GM13976 (cell line): ENCODE measurements around the gene SIMC1.
"Not testable (repeated sequence)": the region's sequence is repeated elsewhere in the genome, so short reads cannot be mapped to it uniquely, and the experiment has no call there.

Experiments used
- DNase-seq: peaks from one replicate; pipeline ENCODE4 v3.0.0; 2012; ENCODE audit warnings: low spot score
- in situ Hi-C: fragments of 300-500 bp; cut with MboI; formaldehyde crosslinking; loops from one replicate; pipeline ENCODE4 v1.12.0; 2022; ENCODE audit warnings: low sequenced_read_pairs, mixed read lengths, inconsistent platforms; ENCODE audit not compliant: unreplicated experiment
- TF ChIP-seq, protein P1 (sequence below): IDR thresholded peaks from 2 replicates; pipeline ENCODE4 v1.5.1; 2012; ENCODE audit warnings: borderline replicate concordance, mild to moderate bottlenecking; ENCODE audit not compliant: insufficient read depth; ENCODE audit errors: extremely low read depth, missing control alignments, control extremely low read depth

Gene SIMC1

GRCh38 chr5:176197234-176197858 is 40.9 kb upstream of the SIMC1 start:
- in situ Hi-C loops, DNase-seq: not testable (repeated sequence)

- DNase-seq, in situ Hi-C loops: not testable (repeated sequence)
Measured at GRCh38 chr5:176198299-176198698, 39.9 kb upstream of the SIMC1 start.

DNA sequence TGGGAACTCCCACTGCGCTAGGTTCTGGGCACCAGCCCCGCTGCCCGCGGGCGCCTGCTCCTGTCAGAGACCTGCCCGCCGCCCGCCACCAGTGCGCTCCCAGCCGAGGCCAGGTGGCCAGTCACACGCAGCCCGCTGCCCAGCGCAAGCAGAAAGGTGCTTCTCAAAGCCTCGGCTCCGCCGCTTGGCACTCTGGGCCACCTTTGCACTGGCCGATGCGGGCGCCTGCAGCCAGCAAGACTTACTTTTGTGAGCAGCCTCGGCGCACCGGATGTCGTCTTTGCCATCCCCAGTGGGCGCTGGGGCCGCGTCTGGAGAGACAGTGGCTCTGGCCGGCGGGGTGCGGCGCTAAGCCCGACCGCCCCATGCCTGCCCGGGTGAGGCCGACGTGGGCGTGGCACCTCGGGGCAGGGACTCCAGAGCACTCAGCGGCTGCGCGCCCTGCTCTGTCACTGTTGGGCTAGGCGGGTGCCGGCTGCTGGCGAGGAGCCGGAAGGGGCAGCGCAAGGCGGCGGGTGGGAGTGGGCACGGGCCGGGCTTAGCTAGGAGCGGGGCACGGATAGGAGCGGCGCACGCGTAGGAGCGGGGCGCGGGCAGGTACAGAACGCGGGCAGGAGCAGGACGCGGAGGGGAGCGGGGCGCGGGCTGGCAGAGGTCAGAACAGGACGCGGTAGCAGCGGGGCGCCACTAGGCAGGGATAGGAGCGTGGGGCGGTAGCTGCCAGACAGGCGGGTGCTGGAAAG is 39.1 kb upstream of the SIMC1 start:
- in situ Hi-C loops, DNase-seq: not testable (repeated sequence)

- DNase-seq, in situ Hi-C loops: not testable (repeated sequence)
Measured at GRCh38 chr5:176199803-176200399, 38.3 kb upstream of the SIMC1 start.

- DNase-seq = no peak
- in situ Hi-C loops = no loop called here
- TF ChIP-seq, protein P1, sequence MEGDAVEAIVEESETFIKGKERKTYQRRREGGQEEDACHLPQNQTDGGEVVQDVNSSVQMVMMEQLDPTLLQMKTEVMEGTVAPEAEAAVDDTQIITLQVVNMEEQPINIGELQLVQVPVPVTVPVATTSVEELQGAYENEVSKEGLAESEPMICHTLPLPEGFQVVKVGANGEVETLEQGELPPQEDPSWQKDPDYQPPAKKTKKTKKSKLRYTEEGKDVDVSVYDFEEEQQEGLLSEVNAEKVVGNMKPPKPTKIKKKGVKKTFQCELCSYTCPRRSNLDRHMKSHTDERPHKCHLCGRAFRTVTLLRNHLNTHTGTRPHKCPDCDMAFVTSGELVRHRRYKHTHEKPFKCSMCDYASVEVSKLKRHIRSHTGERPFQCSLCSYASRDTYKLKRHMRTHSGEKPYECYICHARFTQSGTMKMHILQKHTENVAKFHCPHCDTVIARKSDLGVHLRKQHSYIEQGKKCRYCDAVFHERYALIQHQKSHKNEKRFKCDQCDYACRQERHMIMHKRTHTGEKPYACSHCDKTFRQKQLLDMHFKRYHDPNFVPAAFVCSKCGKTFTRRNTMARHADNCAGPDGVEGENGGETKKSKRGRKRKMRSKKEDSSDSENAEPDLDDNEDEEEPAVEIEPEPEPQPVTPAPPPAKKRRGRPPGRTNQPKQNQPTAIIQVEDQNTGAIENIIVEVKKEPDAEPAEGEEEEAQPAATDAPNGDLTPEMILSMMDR = no peak
Measured at GRCh38 chr5:176201811-176202210, 36.4 kb upstream of the SIMC1 start.

DNA sequence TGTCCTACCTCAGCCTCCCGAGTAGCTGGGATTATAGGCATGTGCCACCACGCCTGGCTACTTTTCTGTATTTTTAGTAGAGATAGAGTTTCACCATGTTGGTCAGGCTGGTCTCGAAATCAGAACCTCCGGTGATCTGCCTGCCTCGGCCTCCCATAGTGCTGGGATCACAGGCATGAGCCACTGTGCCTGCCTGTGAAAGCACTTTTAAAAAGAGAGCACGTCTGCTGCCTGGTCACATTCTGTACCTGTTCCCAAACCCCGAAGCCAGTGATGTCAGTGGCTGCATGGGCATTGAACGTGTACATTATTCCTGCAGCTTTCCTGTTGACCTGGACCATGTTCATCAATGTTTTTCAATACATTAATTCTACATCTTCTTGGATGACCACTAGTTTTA is 35.1 kb upstream of the SIMC1 start:
- TF ChIP-seq, protein P1 = no peak
- no peak for DNase-seq
- in situ Hi-C loops = no loop called here

- in situ Hi-C loops, DNase-seq: not testable (repeated sequence)
Measured at GRCh38 chr5:176203535-176203934, 34.7 kb upstream of the SIMC1 start.

DNA sequence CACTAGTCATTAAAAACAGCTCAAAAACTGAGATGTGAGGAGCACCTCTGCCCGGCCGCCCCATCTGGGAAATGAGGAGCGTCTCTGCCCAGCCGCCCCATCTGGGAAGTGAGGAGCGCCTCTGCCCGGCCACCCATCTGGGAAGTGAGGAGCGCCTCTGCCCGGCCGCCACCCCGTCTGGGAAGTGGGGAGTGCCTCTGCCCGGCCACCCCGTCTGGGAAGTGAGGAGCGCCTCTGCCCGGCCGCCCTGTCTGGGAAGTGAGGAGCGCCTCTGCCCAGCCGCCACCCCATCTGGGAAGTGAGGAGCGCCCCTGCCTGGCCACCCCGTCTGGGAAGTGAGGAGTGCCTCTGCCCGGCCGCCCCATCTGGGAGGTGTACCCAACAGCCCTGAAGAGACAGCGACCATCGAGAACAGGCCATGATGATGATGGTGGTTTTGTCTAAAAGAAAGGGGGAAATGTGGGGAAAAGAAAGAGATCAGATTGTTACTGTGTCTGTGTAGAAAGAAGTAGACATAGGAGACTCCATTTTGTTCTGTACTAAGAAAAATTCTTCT is 23.7 kb upstream of the SIMC1 start:
- DNase-seq, in situ Hi-C loops: not testable (repeated sequence)

DNA sequence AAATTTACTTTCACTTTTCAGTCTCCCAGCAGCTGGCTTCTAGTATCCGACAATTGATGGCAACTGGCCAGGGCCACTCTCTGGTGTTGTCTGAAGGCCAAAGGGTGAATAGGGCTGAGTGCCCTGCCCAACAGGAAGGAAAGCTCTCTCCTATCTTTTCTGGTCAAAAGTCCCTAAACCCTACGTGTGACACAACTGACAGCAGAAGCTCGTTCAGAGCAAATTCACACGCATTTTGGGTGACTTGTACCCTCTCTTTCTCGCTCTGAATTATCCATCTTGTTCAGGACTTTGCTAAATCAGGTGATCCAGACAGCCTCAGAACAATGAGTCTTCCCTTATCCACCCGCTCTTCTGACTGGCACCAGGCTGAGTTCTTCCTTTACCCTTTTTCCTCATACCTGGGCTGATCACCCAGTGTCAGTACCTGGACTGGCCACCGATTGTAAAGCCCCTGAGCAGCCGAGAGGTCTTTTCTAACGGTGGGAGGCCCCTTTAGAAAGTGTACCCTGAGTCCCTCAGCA is 21.8 kb upstream of the SIMC1 start:
- DNase-seq, in situ Hi-C loops: not testable (repeated sequence)

DNA sequence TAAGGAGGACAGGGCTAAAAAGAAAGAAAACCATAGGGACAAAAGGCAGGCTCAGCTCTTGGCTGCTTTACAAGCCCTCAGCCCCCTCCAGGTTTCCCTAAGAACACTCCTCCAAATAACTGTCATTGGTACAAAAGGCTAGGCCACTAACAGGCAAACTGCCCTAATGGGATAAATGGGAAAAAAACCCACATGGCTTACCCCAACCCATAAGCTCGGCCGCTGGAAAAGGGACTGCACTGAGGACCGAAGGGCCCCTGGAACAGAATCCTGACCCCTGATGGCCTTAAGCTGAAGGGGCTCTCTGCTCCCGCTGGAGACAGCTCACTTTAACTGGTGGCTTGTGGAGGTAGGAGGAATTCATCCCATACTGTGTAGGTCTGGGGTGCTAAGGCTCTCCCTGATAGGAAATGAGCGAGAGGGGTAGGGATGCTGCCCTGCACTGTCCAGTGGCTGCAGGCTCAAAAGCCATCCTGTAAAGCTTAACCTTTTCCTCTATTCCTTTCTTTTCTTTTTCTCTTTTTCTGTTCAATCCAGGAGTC is 21.0 kb upstream of the SIMC1 start:
- DNase-seq, in situ Hi-C loops: not testable (repeated sequence)

GRCh38 chr5:176217764-176218163 is 20.5 kb upstream of the SIMC1 start:
- DNase-seq, in situ Hi-C loops: not testable (repeated sequence)

GRCh38 chr5:176222006-176222405 is 16.2 kb upstream of the SIMC1 start:
- DNase-seq, in situ Hi-C loops: not testable (repeated sequence)

DNA sequence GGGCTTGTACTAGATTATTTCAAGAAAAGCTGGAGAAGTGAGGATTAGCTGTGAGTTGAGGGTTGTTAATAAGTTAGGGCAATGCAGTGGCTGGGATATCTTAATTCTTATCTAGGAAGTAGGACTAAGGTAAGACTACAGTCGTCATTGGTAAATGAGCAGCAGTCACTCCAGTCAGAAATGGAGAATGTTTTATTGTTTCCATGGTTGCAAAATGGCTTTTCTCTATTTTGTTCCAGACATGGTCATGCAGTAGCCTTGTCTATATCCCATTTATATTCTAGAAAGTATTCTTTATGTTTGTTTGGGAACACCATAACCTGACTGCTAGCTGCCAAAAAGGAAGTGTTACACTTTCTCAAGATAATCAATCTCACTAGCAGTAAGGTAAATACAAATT is 9.9 kb upstream of the SIMC1 start:
- DNase-seq, in situ Hi-C loops: not testable (repeated sequence)

- in situ Hi-C loops = not testable (repeated sequence)
Measured at GRCh38 chr5:176233253-176233652, 5.0 kb upstream of the SIMC1 start.

GRCh38 chr5:176235155-176235554 is 3.1 kb upstream of the SIMC1 start:
- in situ Hi-C loops = not testable (repeated sequence)
- peak; percentile 18 for DNase-seq

More at GRCh38 chr5:176233253-176233652, 5.0 kb upstream of the SIMC1 start:
- DNase-seq = not testable (repeated sequence)
